AG10803 (cell line): ENCODE results near the gene NOTO.

Experiments
- DNase-seq: peaks from one replicate; pipeline ENCODE4 v3.0.0; 2010; ENCODE audit warnings: low read depth
- H3K4me3 ChIP-seq: 2 replicates; pipeline ENCODE4 v1.5.1; 2011; ENCODE audit warnings: mild to moderate bottlenecking, low read length, control low read depth
- TF ChIP-seq, protein P1 (sequence below): conservative IDR thresholded peaks from 2 replicates; pipeline ENCODE4 v1.5.1; 2011; ENCODE audit warnings: mild to moderate bottlenecking, low read length, control low read depth, inconsistent platforms

Gene NOTO

DNA sequence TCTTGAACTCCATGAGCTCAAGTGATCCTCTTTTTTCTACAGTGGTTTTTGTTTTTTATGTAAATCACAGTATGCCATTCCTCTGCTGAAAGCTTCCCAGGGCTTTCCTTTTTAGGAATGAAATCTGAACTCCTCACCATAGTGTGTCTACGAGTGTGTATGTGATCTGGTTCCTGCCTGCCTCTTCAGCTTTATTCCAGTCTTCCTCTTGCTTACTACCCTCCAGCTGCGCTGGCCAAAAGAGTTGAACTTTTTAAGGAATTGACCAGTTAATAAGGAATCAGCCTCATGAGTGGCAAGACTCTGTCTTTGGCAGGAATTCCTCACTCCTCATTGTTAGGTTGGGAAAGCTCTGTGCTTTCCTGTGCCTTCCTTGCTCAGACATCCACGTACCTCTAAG is 35.8 kb downstream of the NOTO start:
- no peak overlapping the region for H3K4me3 ChIP-seq
- TF ChIP-seq, protein P1, sequence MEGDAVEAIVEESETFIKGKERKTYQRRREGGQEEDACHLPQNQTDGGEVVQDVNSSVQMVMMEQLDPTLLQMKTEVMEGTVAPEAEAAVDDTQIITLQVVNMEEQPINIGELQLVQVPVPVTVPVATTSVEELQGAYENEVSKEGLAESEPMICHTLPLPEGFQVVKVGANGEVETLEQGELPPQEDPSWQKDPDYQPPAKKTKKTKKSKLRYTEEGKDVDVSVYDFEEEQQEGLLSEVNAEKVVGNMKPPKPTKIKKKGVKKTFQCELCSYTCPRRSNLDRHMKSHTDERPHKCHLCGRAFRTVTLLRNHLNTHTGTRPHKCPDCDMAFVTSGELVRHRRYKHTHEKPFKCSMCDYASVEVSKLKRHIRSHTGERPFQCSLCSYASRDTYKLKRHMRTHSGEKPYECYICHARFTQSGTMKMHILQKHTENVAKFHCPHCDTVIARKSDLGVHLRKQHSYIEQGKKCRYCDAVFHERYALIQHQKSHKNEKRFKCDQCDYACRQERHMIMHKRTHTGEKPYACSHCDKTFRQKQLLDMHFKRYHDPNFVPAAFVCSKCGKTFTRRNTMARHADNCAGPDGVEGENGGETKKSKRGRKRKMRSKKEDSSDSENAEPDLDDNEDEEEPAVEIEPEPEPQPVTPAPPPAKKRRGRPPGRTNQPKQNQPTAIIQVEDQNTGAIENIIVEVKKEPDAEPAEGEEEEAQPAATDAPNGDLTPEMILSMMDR = no peak
- DNase-seq = no peak

DNA sequence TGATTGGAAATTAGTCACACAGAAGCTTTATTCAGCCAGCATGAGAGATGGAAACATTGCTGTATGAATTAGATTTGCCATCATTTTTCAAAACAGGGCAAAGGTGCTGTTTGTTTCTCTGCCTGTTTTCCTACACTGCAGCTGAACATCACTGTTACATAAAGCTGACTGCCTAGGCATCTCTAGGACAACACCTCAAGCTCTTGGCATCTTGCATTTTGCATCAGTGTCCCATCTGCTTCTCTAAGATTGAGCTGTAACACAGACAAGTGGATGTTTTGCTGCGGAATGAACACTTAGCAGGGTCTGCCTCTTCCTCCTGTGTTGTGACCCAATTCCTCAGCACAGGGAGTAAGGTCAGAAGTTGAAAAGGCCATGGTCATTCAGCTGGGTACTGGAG is 36.6 kb downstream of the NOTO start:
- H3K4me3 ChIP-seq = no peak overlapping the region
- DNase-seq = no peak
- TF ChIP-seq, protein P1 = no peak

- H3K4me3 ChIP-seq = no peak overlapping the region
- DNase-seq = peak; percentile 48
Measured at GRCh38 chr2:73239776-73240175, 37.4 kb downstream of the NOTO start.

DNA sequence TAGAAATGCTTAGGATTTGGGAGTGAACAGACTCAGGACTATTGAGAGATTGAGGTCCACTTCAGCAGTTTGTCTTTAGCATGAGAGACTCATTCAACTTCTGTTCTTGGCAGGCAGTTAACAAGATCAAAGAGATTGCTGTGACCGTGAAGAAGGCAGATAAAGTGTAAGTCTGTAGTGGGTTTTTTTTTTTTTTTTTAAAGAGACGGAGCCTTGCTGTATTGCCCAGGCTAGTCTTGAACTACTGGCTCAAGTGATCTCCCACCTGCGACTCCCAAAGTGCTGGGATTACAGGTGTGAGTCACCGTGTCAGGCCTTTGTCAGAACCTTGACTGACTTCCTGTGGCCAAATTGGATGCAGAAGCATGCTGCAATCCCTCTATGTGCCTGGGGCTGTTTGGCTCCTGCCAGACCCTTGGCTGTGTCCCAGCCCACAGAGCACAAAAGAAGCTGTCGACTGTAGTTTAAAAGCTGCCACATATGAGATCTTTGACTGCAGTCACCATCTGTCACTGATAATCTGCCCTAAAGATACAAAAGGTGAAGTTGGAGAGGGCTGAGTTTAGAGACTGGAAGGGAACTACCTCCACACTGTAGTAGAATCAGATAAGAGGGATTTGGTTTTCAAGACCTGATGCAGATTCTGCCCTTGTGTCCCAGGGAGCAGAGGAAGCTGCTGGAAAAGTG is 41.7 kb downstream of the NOTO start:
- no peak overlapping the region for H3K4me3 ChIP-seq
- TF ChIP-seq, protein P1 = no peak
- peak; percentile 80 for DNase-seq

More at GRCh38 chr2:73239776-73240175, 37.4 kb downstream of the NOTO start:
- TF ChIP-seq, protein P1 = no peak

- TF ChIP-seq, protein P1 = no peak
- no peak for DNase-seq
- no peak overlapping the region for H3K4me3 ChIP-seq
Measured at GRCh38 chr2:73244580-73244979, 42.2 kb downstream of the NOTO start.

- no peak overlapping the region for H3K4me3 ChIP-seq
- DNase-seq = no peak
- TF ChIP-seq, protein P1 = no peak
Measured at GRCh38 chr2:73246850-73247249, 44.5 kb downstream of the NOTO start.

DNA sequence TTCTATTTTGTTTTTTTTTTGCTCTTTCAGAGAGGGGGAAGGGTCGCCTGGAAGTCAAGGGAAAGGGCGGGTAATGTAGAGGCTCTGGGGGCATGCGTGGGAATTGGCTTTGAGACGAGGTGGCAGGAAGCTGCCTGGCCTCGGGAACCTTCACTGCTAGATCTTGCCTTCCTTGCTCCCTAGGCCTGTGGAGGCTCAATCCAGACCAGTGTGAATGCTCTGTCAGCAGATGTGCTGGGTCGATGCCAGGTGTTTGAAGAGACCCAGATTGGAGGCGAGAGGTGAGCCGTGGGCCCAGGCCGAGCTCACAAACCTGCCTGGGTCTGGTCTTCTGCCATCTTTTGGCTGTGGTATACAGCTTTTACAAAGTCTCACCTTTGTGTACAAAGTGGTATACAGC is 47.3 kb downstream of the NOTO start:
- no peak for DNase-seq
- TF ChIP-seq, protein P1 = no peak
- no peak overlapping the region for H3K4me3 ChIP-seq
